GM12801 (cell line): ENCODE data around the gene AOPEP.

Experiments used
- TF ChIP-seq, protein P1 (sequence below): IDR thresholded peaks from one replicate; pipeline ENCODE4 v1.5.1; 2011; ENCODE audit warnings: control low read depth; ENCODE audit not compliant: insufficient read length; ENCODE audit errors: extremely low read depth

Gene AOPEP

DNA sequence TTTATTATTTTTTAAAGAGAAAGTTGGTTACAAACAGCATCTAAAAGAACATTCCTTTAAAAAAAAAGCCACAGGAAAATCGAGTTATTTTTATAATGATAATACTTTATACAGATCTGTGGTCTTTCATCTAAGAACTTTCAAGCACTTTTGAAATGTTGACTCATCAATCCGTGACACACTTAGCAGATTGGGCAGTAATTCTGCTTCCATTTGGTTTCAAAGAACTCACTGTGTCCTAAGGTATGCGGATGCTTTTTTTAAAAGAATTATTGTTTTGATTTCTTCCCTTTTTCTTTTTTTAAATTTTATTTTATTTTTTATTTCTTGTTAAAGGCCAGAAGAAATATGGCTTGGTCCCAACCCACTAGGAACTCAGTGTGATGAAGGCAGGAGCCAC is 147.8 kb downstream of the AOPEP start:
- TF ChIP-seq, protein P1, sequence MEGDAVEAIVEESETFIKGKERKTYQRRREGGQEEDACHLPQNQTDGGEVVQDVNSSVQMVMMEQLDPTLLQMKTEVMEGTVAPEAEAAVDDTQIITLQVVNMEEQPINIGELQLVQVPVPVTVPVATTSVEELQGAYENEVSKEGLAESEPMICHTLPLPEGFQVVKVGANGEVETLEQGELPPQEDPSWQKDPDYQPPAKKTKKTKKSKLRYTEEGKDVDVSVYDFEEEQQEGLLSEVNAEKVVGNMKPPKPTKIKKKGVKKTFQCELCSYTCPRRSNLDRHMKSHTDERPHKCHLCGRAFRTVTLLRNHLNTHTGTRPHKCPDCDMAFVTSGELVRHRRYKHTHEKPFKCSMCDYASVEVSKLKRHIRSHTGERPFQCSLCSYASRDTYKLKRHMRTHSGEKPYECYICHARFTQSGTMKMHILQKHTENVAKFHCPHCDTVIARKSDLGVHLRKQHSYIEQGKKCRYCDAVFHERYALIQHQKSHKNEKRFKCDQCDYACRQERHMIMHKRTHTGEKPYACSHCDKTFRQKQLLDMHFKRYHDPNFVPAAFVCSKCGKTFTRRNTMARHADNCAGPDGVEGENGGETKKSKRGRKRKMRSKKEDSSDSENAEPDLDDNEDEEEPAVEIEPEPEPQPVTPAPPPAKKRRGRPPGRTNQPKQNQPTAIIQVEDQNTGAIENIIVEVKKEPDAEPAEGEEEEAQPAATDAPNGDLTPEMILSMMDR = no peak

DNA sequence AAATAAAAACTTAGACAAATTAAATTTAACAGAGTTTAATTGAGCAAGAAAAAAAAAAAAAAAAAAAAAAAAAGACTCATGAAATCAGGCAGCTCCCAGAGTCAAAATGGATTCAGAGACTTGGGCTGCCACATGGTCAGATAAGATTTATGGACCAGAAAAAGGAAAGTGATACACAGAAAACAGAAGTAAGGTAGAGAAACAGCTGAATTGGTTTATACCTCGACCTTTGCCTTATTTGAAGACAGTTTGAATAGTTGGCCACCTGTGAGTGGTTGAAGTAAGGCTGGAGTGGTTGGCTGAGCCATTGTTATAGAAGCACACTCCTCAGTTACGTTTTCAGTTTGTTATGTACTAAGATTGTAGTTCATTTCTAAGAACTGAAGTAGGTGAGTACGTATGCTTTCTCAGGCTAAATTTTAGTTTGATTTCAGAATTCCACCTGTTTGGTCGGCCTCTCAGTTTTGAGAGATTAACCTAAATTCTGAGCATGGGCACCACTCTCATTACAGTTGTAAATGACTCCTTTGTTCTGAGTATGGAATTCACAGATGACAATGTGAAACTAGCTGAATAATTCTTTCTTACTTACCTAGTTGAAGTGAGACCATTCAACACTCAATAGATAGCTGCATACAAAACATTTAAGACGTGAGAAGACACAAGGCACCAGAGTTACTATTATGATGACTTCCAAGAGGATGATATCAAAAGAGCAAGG is 149.0 kb downstream of the AOPEP start:
- TF ChIP-seq, protein P1 = no peak

DNA sequence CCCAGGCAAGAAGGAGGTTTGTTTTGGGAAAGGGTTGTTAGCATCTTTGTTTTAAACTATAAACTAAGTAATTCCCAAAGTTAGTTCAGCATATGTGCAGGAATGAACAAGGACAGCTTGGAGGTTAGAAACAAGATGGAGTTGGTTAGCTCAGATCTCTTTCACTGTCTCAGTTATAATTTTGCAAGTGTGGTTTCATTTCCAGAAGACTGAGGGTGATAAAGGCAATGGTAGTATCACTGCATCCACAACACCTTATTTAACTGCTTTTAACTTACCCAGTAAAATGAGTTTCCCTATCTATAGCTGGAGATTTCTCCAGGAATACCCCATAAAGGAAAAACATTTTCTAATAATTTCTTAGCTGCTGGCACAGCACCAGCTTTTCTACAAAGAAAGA is 152.7 kb downstream of the AOPEP start:
- TF ChIP-seq, protein P1 = no peak

DNA sequence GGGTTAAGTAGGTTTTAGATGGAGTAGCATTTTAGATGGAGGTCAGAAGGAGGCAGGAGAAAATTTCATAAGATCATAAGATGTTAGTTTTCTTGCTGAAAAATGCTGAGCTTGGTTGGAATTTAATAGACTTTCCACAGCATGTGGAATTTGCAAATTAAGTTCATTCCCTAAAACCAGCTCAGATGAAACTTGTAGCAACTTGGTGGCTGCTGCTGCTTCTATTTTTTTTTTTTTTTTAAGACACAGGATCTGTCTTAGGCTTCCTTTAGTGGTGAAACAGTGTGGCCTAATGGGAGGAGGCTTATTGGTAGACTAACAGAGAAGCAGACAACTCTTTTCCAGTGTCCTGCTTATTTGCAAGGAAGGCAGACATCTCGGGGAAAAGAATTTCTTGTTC is 154.5 kb downstream of the AOPEP start:
- TF ChIP-seq, protein P1 = no peak

DNA sequence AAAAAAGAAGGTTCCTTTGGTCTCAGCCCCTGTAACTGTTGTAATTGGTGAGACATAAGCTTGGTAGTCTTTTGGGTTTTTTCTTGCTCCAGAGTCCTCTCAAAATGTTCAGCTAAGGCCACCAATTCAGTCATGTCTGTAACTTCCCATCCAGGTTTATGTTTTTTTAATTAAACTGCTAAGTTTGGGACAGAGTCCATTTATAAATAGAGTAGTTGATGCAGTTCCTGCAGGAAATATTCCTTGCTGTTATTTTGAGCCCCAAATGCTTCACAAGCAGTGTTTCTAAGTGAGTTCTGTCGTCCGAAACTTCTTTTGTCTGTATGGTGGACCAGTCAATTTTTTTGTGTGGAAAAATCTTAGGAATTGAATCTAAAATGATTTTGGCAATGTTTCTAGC is 155.0 kb downstream of the AOPEP start:
- TF ChIP-seq, protein P1 = no peak

DNA sequence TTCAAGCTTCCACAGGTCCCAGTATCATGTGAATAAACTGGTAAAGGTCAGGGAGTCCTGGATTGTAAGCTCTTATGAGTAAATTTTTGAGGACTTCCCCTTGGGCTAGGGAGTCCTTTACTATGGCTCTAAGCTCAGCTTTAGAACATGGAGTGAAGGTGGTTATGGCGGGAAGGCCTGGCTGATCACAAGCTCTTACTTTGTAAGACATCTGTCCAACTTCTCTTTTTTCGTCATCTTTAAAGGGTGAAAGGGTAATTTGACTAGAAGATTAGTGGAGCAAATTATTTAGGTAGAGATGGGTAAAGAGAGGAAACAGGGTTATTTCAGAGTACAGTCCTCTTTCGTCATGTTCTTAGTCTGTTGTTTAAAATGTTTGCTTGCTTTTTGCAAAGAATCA is 155.4 kb downstream of the AOPEP start:
- TF ChIP-seq, protein P1 = no peak

DNA sequence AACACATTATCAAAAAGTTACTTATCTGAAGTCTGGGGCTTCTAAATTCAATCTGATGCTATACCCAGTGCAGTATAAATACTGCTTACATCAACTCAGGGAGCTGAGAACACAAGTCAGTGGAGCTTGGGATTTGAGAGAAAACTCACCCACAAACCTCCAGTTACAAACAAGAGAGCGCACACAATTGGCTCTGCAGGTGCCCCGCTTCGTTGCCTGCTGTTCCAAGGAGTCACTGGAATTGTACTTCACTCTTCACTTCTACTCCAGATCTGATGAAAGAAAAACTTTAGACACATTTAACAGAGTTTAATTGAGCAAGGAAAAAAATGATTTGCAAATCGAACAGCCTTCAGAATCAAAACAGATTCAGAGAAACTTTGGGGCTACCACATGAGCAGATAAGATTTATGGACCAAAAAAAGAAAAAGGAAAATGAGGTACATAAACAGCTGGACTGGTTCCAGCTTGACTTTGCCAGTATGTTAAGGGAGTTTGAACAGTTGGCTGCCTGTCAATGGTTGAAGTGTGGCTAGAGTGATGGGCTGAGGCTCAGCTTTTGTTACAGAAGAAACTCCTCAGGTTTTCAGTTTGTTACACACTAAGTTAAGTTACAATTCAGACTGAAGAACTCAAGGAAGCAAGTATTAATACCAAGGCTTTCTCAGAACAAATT is 156.6 kb downstream of the AOPEP start:
- TF ChIP-seq, protein P1 = no peak
